WI38 (cell line): ENCODE measurements around the gene TBCD.

ENCODE experiments used
- H3K4me3 ChIP-seq: 2 replicates; pipeline ENCODE4 v1.5.1; 2011; ENCODE audit warnings: low read depth, mild to moderate bottlenecking, control low read depth, low read length
- CTCF ChIP-seq: IDR thresholded peaks from 2 replicates; pipeline ENCODE4 v1.5.1; 2012; ENCODE audit warnings: low read depth, mild to moderate bottlenecking, control low read depth, low read length

The TBCD gene

GRCh38 chr17:82804442-82805191, 52.8 kb downstream of the TBCD start:
- no peak overlapping the region for H3K4me3 ChIP-seq
- no peak for TF ChIP-seq CTCF

GRCh38 chr17:82805254-82805653, 53.4 kb downstream of the TBCD start:
- TF ChIP-seq CTCF, result no peak
- H3K4me3 ChIP-seq, result no peak overlapping the region

GRCh38 chr17:82805823-82806222, 54.0 kb downstream of the TBCD start:
- no peak for TF ChIP-seq CTCF
- H3K4me3 ChIP-seq, result no peak overlapping the region

- TF ChIP-seq CTCF, result no peak
- no peak overlapping the region for H3K4me3 ChIP-seq
These were observed 54.8 kb downstream of the TBCD start for GRCh38 chr17:82806645-82807044.

- H3K4me3 ChIP-seq, result no peak overlapping the region
- no peak for TF ChIP-seq CTCF
These were observed 55.2 kb downstream of the TBCD start for GRCh38 chr17:82807101-82807500.

- no peak for TF ChIP-seq CTCF
- no peak overlapping the region for H3K4me3 ChIP-seq
These were observed 55.7 kb downstream of the TBCD start for GRCh38 chr17:82807562-82807961.

- no peak overlapping the region for H3K4me3 ChIP-seq
- no peak for TF ChIP-seq CTCF
These were observed 56.1 kb downstream of the TBCD start for GRCh38 chr17:82808006-82808405.
